ENCODE measurements around the gene PIGO. TPM values are rescaled to one million over a fixed set of nuclear protein-coding genes. Genes with fewer than 3 reads are reported as not detected.

The PIGO gene
- total RNA-seq, 2 donors from 2014 or later: 29.9 to 30.7 TPM

DNA sequence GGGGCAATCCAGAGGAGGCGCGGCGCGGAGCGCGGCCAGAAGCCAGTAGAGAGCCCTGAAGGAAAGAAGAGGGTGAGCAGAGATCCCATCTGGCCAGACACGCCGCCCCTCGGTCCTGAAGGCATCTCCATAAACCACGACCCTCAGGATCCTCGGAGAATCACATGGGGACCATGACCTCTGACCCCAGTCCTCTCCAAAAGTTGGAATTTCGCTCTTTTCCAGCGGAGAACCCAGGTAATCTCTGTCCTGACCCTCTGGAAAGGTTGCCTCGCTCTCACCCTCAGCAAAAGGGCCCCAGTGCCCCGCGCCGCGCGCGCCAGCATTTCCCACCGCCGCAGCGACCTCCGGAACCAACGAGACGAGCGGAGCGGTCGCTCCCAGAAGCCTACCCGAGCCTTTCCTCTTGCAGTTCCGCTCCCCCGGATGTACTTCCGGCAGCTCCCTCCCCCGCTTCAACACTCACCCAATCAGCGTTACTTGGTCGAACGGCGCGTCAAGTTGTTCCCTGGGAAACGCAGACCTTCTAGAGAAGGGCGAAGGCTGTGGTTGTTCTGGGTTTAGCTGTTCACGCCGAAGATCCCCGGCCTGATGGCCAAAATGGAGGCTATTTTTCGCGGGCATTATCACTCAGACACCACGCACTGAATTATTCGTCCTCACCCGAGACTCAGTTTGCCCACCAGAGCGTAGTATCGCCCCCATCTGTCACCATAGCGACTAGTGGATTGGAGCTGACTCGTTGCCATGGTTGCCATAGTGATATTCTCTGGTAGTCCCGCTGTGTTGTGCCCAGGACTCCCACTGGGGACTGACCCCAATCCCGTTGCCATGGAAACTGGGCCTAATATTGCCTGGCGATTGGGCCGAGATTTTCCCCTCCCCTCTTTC lies 6.6 kb upstream of the PIGO start, which contains the start of gene STOML2:
Gene STOML2, minus strand, starts transcription at position 363 of the 891 bp plus-strand sequence. Its CDS starts 37 bp downstream, at position 326.
- H3K9me3 ChIP-seq: no peaks in the 10 kb centered on the region
- peak; percentile 95 for DNase-seq (ENCODE audit: low spot score)
- peaks cover 16 to 23% of the 10 kb centered on the region in 2 donors for H3K36me3 ChIP-seq
- H3K27me3 ChIP-seq (replicated peaks; ENCODE audit: insufficient read depth): no peaks in the 10 kb centered on the region
- H3K4me1 ChIP-seq (replicated peaks): no peaks in the 10 kb centered on the region
- TF ChIP-seq POLR2A (IDR thresholded peaks at IDR 0.05) (peak; percentile 49), POLR2AphosphoS5 (IDR thresholded peaks at IDR 0.05) (peak; percentile 97)
- TF ChIP-seq, protein P1, sequence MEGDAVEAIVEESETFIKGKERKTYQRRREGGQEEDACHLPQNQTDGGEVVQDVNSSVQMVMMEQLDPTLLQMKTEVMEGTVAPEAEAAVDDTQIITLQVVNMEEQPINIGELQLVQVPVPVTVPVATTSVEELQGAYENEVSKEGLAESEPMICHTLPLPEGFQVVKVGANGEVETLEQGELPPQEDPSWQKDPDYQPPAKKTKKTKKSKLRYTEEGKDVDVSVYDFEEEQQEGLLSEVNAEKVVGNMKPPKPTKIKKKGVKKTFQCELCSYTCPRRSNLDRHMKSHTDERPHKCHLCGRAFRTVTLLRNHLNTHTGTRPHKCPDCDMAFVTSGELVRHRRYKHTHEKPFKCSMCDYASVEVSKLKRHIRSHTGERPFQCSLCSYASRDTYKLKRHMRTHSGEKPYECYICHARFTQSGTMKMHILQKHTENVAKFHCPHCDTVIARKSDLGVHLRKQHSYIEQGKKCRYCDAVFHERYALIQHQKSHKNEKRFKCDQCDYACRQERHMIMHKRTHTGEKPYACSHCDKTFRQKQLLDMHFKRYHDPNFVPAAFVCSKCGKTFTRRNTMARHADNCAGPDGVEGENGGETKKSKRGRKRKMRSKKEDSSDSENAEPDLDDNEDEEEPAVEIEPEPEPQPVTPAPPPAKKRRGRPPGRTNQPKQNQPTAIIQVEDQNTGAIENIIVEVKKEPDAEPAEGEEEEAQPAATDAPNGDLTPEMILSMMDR (IDR thresholded peaks at IDR 0.05): peak in 2 of 4 experiments; percentile 15 to 18
- H3K4me3 ChIP-seq: peak within 1 kb of the TSS; percentile 49 to 54
- WGBS: under 1% methylated on average over 57 of the region's 57 CpGs
- intact Hi-C loops (cut with DNase I): no loop called here
- H3K27ac ChIP-seq: peak within 1 kb of the TSS; percentile 76 to 79

DNA sequence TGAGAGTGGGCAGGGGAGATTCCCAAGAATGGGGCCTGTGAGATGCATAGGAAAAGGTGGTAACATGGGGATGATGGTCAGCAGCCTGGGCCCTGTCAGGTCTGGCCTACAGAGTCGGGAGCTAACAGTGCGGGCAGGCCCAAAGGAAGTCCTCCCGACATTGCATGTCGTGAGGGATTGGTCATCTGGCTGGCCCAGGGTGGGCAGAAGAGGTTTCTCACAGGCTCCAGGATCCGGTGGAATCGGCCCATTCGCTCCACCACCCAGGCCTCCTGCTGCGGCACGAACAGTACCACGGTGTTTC lies 6.0 kb upstream of the PIGO start:
- 1% methylated on average over 10 of the region's 10 CpGs for WGBS
- H3K36me3 ChIP-seq: peaks cover 13 to 20% of the 10 kb centered on the region in 2 donors
- H3K9me3 ChIP-seq: no peaks in the 10 kb centered on the region
- intact Hi-C loops (cut with DNase I): no loop called here
- H3K27ac ChIP-seq: peak overlapping the region; percentile 76 to 79
- H3K27me3 ChIP-seq (replicated peaks; ENCODE audit: insufficient read depth): no peaks in the 10 kb centered on the region
- H3K4me3 ChIP-seq: peak overlapping the region; percentile 49 to 54
- no peak for TF ChIP-seq POLR2A (IDR thresholded peaks at IDR 0.05)
- no peak for TF ChIP-seq POLR2AphosphoS5 (IDR thresholded peaks at IDR 0.05)
- TF ChIP-seq, protein P1 (IDR thresholded peaks at IDR 0.05): no peak
- DNase-seq (ENCODE audit: low spot score): no peak
- H3K4me1 ChIP-seq (replicated peaks): no peaks in the 10 kb centered on the region

DNA sequence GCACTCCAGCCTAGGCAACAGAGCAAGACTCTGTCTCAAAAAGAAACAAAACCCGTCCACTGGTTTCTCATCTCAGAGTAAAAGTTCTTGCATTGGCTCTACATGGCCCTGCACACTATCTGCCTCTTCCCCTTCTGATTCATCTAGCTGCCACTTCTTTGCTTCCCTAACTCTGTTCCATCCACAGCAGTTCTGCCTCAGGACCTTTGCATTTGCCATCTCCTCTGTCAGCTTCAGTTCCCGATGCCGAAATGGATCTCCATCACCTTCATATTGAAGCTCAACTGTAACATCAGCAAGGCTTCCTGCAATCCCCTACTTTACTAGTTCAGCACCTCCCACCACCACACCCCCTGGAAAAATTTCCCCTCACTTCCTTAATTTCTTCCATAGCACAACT lies 1.2 kb upstream of the PIGO start:
- peaks cover 4% of the 10 kb centered on the region for H3K4me1 ChIP-seq (replicated peaks)
- DNase-seq (ENCODE audit: low spot score): no peak
- H3K4me3 ChIP-seq: no peak overlapping the region
- H3K36me3 ChIP-seq: no peaks in the 10 kb centered on the region
- intact Hi-C loops (cut with DNase I): loop anchor here (5.0 kb wide), 1 partner anchor 195 kb away; no protein-coding TSS in a partner anchor
- TF ChIP-seq POLR2AphosphoS5 (IDR thresholded peaks at IDR 0.05) (no peak), POLR2A (IDR thresholded peaks at IDR 0.05) (no peak)
- TF ChIP-seq, protein P1 (IDR thresholded peaks at IDR 0.05): no peak
- no peak overlapping the region for H3K27ac ChIP-seq
- H3K27me3 ChIP-seq (replicated peaks; ENCODE audit: insufficient read depth): no peaks in the 10 kb centered on the region
- H3K9me3 ChIP-seq: no peaks in the 10 kb centered on the region
- 93% methylated on average over 3 of the region's 3 CpGs for WGBS

DNA sequence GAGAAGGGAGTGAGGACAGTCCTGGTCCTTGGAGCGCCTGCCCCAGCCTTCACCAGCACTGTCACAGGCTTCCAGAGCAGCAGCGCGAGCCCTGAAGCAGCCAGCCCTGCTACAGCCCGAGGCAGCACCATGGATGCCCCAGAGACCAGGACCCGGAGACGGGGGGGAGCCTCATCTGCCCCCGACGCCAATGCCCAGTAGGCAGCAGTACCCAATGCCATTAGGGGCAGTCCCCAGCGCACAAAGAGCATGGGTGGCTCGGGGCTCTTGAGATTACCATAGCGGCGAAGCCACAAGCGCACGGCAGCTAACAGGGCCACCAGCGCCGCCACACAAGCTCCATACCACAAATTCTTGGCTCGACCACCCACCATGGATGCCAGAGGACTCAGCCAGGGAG lies 4.9 kb downstream of the PIGO start:
- H3K36me3 ChIP-seq: peaks cover 7 to 19% of the 10 kb centered on the region in 2 donors

More for the DNA sequence above, 4.9 kb downstream of the PIGO start:
- DNase-seq (ENCODE audit: low spot score): no peak
- WGBS: 96% methylated on average over 17 of the region's 17 CpGs
- intact Hi-C loops (cut with DNase I): no loop called here
- H3K27ac ChIP-seq: no peak overlapping the region
- H3K27me3 ChIP-seq (replicated peaks; ENCODE audit: insufficient read depth): no peaks in the 10 kb centered on the region
- H3K4me1 ChIP-seq (replicated peaks): peaks cover 4% of the 10 kb centered on the region
- no peaks in the 10 kb centered on the region for H3K9me3 ChIP-seq
- no peak overlapping the region for H3K4me3 ChIP-seq
- TF ChIP-seq, protein P1 (IDR thresholded peaks at IDR 0.05): no peak
- TF ChIP-seq POLR2A (IDR thresholded peaks at IDR 0.05) (no peak), POLR2AphosphoS5 (IDR thresholded peaks at IDR 0.05) (no peak)
